GM18858 (cell line): ENCODE data around the gene ERI3.

ENCODE experiments used
- ATAC-seq: cut with Tn5 transposase; IDR thresholded peaks from one replicate; pipeline ENCODE4 v1.9.1; 2021; ENCODE audit not compliant: unreplicated experiment

Gene ERI3

DNA sequence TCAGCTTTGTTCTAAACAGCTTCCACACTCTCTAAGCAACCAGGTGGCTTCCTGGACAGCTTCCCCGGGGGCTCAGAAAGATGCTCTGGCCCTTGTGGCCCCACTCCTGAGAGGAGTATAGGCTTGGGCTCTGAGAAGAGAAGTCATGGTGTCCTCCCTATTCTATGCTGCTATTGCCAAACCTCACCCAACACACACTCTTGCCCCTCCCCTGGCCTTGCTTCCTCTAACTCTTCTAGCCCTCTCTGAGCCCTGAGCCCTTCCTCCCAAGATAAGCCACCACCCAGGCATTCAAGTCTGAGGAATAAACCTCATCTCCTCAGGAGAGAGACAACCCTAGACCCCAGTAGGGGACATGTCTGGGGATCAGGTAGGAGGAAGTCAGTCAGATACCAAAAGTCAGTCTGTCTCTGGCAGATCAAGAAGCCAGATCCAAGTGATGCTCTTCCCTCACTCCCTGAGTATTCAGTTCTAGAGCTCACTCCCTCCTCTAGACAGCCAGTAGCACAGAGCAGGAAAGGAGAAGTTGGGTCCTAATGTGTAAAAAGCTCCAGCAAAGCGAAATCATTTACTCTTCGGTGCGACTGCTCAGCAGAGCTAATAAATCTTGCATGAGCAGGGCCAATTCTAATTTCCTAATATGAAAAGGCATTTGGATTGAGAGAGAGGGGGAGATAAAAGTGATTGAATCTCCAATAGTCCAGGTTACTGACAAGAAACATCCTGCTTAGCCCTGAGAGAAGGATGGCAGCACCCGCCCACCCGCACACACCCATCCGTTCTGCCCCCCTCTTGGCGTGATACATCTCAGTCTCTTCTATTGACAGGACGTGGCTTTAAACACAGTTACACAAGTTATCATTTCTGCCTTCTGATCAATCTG is 91.2 kb downstream of the ERI3 start:
- no peak for ATAC-seq

DNA sequence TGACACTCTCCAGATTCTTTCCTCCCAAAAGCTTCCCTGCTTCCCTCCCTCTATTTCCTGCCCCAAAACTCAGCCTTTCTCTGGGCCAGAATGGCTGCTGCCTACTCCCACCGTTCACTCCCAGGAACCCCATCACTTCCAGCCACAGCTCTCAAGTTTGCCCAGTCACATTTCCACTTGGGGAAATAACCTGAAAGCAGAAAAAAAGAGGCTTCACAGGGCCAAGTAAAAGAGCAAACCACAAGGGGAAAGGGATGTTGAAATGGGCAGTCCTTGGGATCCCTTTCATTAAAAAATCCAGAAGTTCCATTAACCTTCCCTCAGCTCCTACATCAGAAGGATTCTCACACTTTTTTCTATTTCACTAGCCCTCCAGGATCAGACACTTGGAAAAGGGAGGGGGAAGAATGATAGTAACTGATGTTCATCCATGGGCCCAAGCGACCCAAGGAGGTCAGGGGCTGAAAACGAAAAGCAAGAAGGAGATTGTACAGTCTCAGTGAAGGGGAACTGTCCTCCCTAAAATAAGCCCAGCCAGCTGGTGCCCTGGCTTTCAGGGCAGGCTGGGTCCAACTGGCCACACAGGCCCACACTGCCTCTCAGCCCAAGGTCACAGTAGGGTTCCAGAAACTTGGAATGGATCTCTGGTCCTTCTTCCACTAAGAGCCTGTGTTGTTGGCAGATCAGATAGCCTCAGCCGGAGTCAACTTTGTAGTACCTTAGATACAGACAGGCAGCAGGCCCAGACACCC is 92.1 kb downstream of the ERI3 start:
- no peak for ATAC-seq

DNA sequence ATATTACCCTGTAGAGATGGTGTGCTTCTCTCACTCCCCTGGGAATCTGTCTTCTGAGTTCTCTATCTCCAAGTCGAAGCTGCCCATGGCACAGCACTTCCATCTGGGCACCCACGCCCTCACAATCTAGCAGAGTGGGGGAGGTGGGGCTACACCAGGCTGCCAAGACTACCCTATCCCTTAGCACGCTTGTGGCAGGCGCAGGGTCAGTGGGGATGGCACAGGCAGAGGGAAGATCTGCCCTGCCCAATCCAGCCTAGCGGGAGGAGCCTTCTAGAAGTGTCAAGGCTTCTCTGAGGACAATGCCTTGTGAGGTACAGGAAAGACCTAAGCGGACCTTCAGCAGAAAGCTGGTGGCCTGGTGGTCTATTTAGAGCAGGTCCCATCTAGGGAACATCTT is 92.6 kb downstream of the ERI3 start:
- no peak for ATAC-seq

DNA sequence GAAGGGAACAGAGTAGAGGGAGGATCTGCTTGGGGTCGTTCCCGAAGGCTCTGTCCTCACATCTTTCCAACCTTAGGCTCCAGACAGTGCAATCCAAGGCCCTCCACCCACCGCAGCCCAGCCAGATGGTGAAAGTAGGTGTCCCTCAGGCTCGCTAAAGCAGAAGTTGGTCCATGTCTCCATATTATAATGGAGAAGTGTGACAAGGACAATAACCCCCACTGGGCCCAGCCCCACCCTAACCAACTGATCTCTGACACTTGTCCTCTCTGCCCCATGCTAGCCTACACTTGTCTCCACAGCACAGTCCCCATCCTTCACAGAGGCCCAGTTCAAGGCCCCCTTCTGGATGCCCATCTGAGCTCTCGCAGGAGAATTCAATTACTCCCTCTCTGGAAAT is 93.1 kb downstream of the ERI3 start:
- ATAC-seq, result no peak

DNA sequence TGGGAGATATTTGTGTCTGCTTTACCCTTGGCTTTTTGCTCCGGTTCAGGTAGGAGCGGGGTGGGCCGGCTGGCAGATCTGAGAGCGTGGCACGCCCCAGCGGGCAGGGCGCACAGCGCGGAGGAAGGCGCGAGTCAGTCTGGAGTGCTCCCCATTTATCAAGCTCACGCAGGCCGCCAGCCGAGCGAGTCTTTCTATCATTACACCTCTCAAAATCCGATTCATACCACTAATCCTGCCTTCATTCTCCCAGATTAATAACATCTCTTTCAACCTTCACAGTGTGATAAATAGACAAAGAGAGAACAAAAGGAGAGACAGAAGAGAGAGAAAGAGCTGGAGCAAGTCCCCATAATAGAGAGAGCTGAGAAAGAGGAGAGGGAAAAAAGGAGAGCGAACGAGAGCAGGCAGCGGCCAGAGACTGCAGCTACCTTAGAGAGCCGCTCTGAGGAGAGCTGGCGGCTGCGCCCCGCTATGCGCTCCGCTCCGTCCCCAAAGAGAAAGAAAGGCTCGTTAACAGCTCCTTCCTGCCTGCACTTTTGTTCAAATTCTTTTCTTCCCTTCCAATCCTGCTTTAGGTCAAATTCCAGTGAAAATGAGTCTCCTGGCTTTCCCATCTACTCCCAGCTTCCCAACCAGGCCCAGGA is 93.8 kb downstream of the ERI3 start:
- ATAC-seq, result no peak

DNA sequence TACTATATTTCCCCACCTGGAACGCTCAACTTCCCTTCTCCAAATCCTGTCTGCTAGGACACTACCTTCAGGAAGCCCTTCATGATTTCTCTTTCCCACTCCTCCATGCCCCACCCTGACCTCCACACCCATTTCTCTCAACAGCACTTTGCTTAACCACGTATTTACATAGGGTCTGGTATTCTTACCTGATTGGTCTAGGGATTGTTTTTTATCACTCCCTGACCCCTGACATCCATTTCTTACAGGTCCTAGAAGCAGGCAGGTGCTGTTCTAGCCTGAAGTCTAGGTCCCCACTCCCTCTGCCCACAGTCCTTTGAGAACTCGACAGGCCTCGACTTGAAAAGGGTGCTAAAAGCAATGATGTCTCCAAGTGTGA is 94.3 kb downstream of the ERI3 start:
- ATAC-seq, result no peak

DNA sequence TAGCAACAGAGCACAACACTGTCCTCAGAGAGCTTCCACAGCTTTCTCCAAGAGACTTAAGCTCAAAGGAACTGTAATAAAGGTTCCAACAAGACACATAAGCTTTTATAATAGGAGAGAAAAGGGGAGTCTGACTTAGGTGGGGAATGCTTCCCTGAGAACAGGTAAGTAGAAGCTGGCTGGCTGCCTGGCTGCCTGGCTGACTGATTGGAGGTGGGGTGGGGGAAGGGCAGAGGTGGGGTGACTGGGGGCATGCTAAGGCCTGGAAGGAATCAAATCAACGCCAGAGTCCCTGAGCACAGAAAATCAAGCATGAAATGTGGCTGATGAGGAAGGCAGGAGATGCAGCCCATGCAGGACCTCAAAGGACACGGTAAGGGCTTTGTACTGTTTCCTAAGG is 96.0 kb downstream of the ERI3 start:
- no peak for ATAC-seq

DNA sequence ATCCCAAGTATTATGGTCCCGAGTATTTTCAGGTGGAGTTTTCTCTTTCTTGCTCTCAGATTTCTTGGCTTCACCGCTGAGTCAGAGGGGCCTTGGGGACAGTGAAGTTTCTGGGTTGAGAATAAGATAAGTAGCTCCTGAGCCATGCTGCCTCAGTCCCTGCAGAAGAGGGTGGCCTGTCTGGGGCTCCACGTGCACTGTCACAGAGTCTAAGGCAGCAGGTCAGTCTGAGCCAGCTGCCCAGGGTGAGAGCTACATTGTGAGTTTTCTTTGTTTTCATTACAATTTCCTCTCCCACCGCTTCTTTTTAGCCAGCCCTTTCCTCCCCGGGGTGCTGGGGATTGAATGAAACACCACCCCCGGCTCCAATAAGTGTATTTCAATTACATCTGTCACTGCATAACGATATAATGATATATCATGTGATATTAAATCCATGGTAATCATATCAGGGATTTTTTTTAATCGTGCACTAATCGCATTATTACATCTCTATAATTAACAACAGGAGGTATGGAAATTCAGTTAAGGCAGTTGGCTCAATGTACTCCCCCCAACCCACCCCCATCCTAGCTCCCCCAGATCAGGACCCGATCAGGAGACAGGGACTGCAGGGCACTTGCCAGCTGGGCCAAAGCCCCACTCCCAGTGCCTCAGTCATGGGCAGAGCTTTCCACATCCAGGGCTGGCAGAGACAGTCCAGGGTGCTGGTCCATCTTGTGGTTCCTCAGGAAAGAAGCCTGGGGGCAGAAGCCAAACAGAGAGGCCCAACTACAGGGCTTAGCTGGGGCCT is 98.1 kb downstream of the ERI3 start:
- no peak for ATAC-seq

DNA sequence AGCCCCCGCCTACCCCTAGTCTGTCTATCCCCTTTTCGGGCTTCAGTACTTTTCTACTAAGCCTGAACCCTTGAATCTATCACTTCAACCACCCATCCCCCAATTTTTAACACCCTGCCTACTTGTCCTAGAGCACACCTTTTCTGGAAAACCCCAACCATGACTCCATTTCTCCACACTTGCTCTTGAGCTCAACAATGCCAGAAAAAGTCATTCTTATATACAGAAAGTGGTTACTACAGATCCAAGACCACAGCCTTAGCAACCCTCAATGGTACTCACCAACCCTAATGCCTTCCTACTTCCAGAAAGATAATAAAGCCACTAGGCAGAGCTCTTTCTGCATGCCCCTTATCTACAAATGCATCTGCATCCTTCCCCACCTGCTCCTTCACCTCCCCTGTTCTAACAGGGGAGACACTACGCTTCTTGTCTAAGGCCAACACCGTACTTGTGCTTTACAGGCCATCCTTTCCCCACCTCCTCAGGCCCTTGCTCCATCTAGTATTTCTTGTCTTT is 100.6 kb downstream of the ERI3 start:
- no peak for ATAC-seq

DNA sequence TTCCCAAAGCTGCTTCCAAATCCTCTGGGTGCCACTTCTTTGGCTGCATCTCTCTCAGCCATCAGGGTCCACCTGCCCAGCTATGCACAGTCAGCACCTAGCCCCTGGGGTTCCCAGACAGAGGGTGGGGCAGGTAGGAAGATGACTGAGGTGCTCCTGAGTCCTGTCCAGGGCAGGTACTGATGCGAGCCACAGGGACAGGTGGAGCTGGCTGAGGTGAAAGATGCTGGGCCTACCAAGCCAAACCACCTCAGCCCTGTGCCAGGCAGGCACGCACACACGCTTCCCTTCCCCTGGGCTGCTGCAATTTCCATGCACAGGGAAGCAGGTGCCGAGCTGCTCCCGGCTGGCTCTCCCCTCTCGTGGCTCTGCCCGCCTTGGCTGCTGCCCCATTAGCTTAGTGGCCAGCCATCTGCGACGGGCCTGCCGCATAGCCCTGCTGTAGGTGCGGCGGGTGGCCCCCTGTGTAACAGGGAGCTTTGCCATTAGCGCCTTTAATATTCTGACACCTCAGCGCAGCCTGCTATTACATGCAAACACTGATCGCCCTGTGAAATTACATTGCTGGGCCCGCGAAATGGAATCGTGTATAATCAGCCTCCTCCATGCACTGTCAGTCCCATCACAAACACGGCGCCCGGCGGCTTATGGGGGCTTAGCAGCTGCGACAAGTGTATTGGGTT is 102.9 kb downstream of the ERI3 start:
- ATAC-seq, result no peak

DNA sequence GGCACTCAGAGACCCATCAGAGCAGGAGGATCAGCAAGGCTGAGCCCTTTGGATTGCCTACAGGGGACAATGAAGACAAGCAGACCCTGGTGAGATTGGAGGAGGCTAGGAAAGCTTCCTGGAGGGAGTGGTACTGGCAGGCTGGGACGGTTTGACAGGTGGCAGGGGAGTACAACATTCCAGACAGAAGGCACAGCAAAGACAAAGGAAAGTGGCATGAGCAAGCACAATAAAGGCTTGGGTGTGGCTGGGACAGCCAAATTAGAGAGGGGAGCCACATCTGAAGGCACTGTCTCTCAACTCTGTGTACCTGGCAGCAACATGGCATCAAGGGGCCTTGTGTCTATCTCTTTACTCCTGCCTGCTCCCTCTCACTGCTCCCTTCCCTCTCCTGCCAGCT is 103.6 kb downstream of the ERI3 start:
- ATAC-seq, result no peak

DNA sequence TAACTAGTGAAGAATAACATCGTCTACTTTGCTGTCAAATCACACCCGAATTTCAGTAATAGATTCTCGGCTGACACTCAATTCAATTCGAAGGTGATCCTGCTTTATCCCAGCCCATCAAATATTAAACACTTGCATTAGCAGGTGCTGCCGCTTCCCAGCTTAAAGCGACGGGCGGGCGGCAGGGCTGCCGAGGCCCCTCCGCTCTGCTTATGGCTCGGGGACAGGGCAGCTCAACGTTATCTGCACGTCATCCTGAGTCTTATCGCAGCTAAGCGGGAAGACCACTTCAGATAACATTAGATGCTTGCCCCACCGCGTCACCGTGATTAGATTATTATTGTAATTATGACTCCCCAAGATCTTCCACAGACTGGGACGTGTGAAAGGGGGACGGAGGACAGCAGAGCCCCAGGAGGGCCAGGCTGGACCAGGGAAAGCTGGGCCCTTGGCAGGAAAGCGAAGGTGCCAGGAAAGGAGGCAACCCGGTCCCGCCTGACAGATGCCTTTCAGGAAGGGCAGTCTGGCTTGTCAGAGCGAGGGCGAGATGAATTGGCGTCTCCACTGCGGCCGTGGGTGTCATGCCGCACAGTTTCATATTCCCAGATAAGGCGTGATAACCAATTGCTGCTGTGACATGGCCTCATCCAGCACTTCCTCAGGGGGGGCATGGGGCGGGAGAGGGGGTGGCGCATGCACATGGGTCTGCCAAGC is 104.8 kb downstream of the ERI3 start:
- ATAC-seq, result no peak

DNA sequence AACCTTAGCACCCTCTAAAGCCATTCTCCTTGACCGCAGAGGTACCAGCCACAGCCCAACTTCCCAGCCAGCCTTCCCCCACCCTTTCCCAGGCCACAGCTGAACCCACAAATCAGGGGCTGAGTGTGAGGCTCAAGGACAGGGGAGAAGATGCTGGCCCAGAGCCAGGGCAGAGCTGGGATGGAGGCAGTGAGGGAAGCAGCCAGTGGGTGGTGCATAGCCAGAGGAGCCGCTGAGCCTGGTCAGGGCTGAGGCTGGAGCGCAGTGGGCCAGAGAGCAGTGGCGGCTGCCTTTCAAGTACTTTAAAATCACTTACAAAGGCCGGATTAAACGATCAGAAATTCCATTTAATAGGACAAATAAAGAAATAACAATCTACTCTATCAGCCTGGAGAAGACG is 105.5 kb downstream of the ERI3 start:
- no peak for ATAC-seq

DNA sequence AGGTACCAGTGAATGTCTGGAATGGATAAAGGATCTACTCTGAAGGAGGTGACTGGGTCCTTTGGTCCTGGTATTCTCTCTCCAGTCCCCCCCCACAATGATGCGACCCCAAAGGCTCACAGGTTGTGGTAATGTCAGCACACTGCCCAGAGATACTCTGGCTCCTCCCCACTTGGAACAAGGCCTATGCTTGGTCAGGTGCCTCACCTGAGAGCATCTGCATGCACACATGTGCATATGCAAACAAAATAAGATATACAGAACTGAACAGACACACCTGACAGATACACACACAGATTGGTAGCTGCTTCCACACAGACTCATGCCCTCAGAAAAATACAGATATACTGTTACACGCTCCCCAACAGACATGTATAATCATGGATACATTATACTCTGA is 108.3 kb downstream of the ERI3 start:
- ATAC-seq, result no peak

DNA sequence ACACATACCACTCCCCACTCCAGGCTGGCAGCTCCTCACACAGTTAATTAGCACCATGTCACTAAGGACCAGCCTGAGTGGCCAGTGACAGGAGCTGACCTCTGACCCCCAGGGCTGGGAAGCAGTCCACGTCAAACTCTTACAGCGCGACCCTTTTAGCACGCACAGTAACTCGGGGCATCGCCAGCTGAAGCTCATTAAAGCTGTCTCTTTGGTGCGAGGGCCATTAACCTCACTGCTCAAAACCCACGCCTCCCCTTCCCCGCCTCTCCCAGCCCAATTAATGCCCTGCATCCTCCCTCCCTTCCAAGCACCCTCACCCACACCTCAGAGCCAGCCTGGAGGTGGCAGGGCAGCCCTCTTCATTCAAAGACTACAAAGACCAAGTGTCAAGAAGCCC is 110.1 kb downstream of the ERI3 start:
- no peak for ATAC-seq

DNA sequence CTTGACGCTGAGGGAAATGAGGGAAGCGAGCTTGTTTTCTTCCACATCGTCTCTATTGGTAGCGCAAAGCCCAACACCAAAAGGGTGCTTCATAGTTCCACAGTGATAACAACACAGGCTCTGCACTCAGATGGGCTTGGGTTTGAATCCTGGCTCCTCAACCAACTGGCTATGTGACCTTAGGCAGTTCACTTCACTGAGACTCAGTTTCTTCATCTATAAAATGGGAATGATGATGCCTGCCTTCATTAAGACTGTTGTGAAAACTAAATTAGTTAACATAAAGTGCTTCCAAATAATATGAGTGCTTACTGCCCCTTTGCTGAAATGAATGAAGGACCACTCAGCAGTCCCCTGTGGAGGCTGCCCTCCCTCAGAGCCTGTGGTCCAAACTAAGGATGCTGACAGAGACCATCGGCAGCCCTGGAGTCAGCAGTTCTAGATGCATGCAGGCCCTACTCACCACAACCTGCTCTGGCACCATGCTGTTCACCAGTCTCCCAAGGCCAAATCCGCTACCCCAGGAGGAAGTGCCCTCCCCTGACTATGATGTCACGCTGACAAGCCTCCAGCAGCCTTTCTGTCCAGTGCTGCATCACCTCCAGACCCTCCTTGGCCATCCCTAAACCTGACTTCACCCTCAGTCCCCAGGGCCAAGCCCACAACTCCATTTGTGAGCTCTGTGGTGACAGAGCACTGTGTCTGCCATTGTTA is 111.1 kb downstream of the ERI3 start:
- ATAC-seq, result no peak

DNA sequence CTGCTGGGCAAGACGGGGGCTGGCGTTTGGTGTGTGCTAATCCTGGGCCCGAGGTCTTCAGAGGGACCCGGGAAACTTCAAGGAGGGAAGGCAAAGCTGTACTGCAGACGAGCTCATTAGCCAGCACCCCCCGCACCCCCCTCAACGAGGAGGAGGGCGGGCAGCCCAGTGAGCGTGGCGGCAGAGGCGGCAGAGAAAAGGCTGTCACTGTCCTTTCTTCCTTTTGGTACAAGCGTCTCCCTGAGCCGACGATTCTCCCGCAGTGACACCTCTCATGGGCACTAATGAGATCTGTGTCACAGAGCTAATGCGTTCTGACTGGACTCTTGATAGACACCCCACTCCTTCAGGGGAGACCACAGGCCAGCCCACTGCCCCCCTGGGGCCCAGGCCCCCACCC is 112.3 kb downstream of the ERI3 start:
- no peak for ATAC-seq

DNA sequence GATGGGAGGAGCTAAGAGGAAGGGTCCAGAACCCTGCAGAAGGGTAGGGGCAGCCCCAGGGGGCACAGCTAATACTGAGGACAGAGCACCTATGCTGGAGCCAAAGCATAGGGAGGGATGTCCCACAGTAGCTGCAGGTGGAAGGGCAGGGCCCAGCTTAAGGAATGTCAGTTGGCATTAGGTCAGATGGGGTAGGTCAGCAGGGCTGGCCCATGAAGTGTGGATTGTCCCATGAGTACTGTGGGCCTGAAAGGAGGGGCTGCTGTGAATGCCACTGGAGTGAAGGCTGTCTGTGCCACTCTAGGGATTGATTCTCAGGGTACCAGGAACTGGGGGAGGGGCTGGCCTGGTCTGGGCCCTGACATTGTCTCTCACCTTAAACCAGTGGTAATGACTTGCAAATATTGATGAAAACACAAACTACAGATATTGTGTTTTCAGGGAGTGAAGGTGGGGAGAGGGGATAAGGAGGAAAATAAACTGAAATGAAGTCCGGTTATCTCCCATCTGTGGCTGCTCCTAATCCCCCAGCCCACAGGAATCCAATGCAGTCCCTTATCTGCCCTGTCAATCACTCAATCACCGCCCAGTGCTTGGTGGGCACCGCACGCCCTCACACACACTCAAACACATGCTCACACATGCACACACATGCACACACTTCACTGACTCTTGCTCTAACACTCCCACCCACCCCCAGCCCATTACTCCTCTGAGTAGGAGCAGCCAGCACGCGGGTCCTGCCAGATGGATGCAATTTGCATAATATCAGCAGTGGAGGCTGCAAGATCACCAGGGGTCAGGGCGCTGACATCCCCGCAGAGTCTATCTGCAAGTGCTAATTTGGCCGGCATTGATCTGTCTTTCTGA is 114.0 kb downstream of the ERI3 start:
- ATAC-seq, result no peak
